Stimulated activated CD4-positive, alpha-beta T cell treated with anti-CD3 and anti-CD28 coated beads, Interleukin-4, amount 100 ng/mL, for 24 hours (primary cell): ENCODE results near the gene PUDP.
"Not testable (repeated sequence)": the region's sequence is repeated elsewhere in the genome, so short reads cannot be mapped to it uniquely, and the experiment has no call there.

Source experiments
- DNase-seq: peaks from one replicate; pipeline ENCODE4 v3.0.0-alpha.2; 2020

PUDP gene

GRCh38 chrX:7109049-7109531 lies 38.9 kb downstream of the PUDP start:
- no peak for DNase-seq

GRCh38 chrX:7108030-7108429 lies 39.9 kb downstream of the PUDP start:
- no peak for DNase-seq

- DNase-seq, result no peak
These were observed 41.3 kb downstream of the PUDP start for GRCh38 chrX:7106649-7107048.

- no peak for DNase-seq
These were observed 45.8 kb downstream of the PUDP start for GRCh38 chrX:7102119-7102518.

GRCh38 chrX:7100022-7100421 lies 47.9 kb downstream of the PUDP start:
- no peak for DNase-seq

GRCh38 chrX:7095657-7096056 lies 52.3 kb downstream of the PUDP start:
- not testable (repeated sequence) for DNase-seq

- no peak for DNase-seq
These were observed 54.6 kb downstream of the PUDP start for GRCh38 chrX:7093305-7093704.

- no peak for DNase-seq
These were observed 55.4 kb downstream of the PUDP start for GRCh38 chrX:7092543-7092942.

GRCh38 chrX:7091923-7092322 lies 56.0 kb downstream of the PUDP start:
- DNase-seq, result no peak

GRCh38 chrX:7090641-7091040 lies 57.3 kb downstream of the PUDP start:
- no peak for DNase-seq

GRCh38 chrX:7088968-7089615 lies 58.9 kb downstream of the PUDP start:
- DNase-seq, result peak; percentile 20

- no peak for DNase-seq
These were observed 61.6 kb downstream of the PUDP start for GRCh38 chrX:7086384-7086783.

- DNase-seq, result no peak
These were observed 62.1 kb downstream of the PUDP start for GRCh38 chrX:7085879-7086278.

- DNase-seq, result no peak
These were observed 63.1 kb downstream of the PUDP start for GRCh38 chrX:7084841-7085240.

GRCh38 chrX:7083468-7084396 lies 64.2 kb downstream of the PUDP start:
- peak; percentile 65 for DNase-seq

- DNase-seq, result no peak
These were observed 64.9 kb downstream of the PUDP start for GRCh38 chrX:7083021-7083420.

- DNase-seq, result no peak
These were observed 65.4 kb downstream of the PUDP start for GRCh38 chrX:7082556-7082955.

- DNase-seq, result no peak
These were observed 70.4 kb downstream of the PUDP start for GRCh38 chrX:7077241-7078230.

- no peak for DNase-seq
These were observed 71.7 kb downstream of the PUDP start for GRCh38 chrX:7076245-7076661.

- no peak for DNase-seq
These were observed 73.1 kb downstream of the PUDP start for GRCh38 chrX:7074908-7075204.

GRCh38 chrX:7074148-7074907 lies 73.6 kb downstream of the PUDP start:
- DNase-seq, result no peak

- DNase-seq, result no peak
These were observed 74.6 kb downstream of the PUDP start for GRCh38 chrX:7073336-7073735.
